Stomach (tissue), 4 donors: Measurements from ENCODE around the gene GRAMD1B.

Experiments
- EP300 ChIP-seq: sonication (generic); formaldehyde crosslinking; IDR thresholded peaks from one replicate; pipeline ENCODE4 v1.6.1; 2017; ENCODE audit warnings: antibody characterized with exemption
- POLR2A ChIP-seq, 4 donors: fragments of 450-650 bp; IDR thresholded peaks; one replicate each; pipeline ENCODE4 v1.6.1; 2016; ENCODE audit warnings: antibody characterized with exemption in 4 of 4, control low read depth in 2 of 4, mild to moderate bottlenecking in 1 of 4, moderate library complexity in 1 of 4
- TF ChIP-seq, protein P1 (sequence below), 7 experiments: fragments of 450-650 bp in 4 of 7; fragments of 200-600 bp in 3 of 7; sonication (generic) in 3 of 7; IDR thresholded peaks; one replicate each; pipeline ENCODE4 v1.5.1; 2016 to 2019; ENCODE audit warnings: antibody characterized with exemption in 7 of 7, control low read depth in 2 of 7, mild to moderate bottlenecking in 1 of 7

DNA sequence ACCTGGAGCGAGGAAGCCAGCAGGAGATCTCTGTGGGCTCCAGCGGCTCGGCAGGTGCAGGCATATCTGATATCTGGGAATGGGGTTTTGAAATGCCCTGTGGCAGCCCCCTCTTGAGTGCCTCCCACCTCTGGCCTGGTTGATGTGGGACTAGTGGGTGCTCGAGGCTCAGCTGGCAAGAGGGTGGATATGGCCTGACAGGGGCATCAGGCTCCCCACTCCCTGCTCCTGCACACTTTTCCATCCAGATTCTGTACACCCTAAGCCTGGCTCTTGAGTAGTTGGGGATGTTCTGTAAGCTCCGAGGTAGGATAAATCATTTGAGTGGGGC is 149.4 kb downstream of the GRAMD1B start:
- no peak for TF ChIP-seq EP300
- TF ChIP-seq, protein P1, sequence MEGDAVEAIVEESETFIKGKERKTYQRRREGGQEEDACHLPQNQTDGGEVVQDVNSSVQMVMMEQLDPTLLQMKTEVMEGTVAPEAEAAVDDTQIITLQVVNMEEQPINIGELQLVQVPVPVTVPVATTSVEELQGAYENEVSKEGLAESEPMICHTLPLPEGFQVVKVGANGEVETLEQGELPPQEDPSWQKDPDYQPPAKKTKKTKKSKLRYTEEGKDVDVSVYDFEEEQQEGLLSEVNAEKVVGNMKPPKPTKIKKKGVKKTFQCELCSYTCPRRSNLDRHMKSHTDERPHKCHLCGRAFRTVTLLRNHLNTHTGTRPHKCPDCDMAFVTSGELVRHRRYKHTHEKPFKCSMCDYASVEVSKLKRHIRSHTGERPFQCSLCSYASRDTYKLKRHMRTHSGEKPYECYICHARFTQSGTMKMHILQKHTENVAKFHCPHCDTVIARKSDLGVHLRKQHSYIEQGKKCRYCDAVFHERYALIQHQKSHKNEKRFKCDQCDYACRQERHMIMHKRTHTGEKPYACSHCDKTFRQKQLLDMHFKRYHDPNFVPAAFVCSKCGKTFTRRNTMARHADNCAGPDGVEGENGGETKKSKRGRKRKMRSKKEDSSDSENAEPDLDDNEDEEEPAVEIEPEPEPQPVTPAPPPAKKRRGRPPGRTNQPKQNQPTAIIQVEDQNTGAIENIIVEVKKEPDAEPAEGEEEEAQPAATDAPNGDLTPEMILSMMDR (IDR thresholded peaks at IDR 0.05) = no peak
- TF ChIP-seq POLR2A (IDR thresholded peaks at IDR 0.05) = no peak
